ENCODE results near the gene ZBTB11. TPM values are rescaled to one million over a fixed set of nuclear protein-coding genes. Genes with fewer than 3 reads are reported as not detected.
A peak's percentile ranks its signal among the peaks of the same experiment; 100 is the strongest.

ZBTB11 gene
- total RNA-seq: 26.2 and 28.7 TPM in 2 replicates

GRCh38 chr3:101676765-101677435 is at the start of gene ZBTB11:
Gene ZBTB11 (minus strand): TSS chr3:101677132. CDS start chr3:101676914, 218 bp downstream.
- H3K36me3 Mint-ChIP-seq (ENCODE audit: low read depth): peaks cover 49% of the 10 kb centered on the region
- ChIA-PET CTCF (interaction anchor here (1.1 to 2.3 kb wide), 4 partner anchors 9 to 548 kb away, joined by 3 to 10 read pairs (median 5); partner anchors contain the start of genes CEP97, PCNP and RPL24), POLR2A (interaction anchor here (0.9 to 3.9 kb wide), 18 partner anchors 9 to 967 kb away, joined by 3 to 137 read pairs (median 5); partner anchors contain the start of genes CEP97, NFKBIZ, NXPE3 and PCNP)
- peak; percentile 99 for DNase-seq
- peaks cover 56% of the 10 kb centered on the region for H3K4me1 Mint-ChIP-seq
- ATAC-seq (ENCODE audit: low read depth): peak; percentile 68
- no peaks in the 10 kb centered on the region for H3K27me3 Mint-ChIP-seq
- intact Hi-C loops (cut with micrococcal nuclease): loop anchor here (1.0 to 10.0 kb wide), 12 partner anchors 9 to 1416 kb away; partner anchors contain the start of genes CEP97, LNP1, NIT2 and NXPE3
- no peaks in the 10 kb centered on the region for H3K9me3 Mint-ChIP-seq
- TF ChIP-seq CTCF (IDR thresholded peaks at IDR 0.05): no peak
- peak within 1 kb of the TSS; percentile 96 for H3K27ac Mint-ChIP-seq
- H3K4me3 Mint-ChIP-seq: peak within 1 kb of the TSS; percentile 93

GRCh38 chr3:101725890-101726275 is 49.0 kb upstream of the ZBTB11 start:
- peak overlapping the region; percentile 97 for H3K27ac Mint-ChIP-seq
- ATAC-seq (ENCODE audit: low read depth): no peak
- CTCF ChIA-PET: no interaction called here
- H3K4me3 Mint-ChIP-seq: peak overlapping the region; percentile 98
- intact Hi-C loops (cut with micrococcal nuclease): loop anchor here (10.0 kb wide), 1 partner anchor 1681 kb away; no protein-coding TSS in a partner anchor
- peaks cover 33% of the 10 kb centered on the region for H3K4me1 Mint-ChIP-seq
- DNase-seq: no peak
- H3K27me3 Mint-ChIP-seq: no peaks in the 10 kb centered on the region
- peaks cover 32% of the 10 kb centered on the region for H3K36me3 Mint-ChIP-seq (ENCODE audit: low read depth)
- H3K9me3 Mint-ChIP-seq: no peaks in the 10 kb centered on the region
- POLR2A ChIA-PET: interaction anchor here (1.3 to 2.6 kb wide), 3 partner anchors 40 to 53 kb away, joined by 3 to 24 read pairs (median 17); partner anchors contain the start of genes NXPE3 and RPL24
- no peak for TF ChIP-seq CTCF (IDR thresholded peaks at IDR 0.05)

- H3K4me1 Mint-ChIP-seq: peaks cover 36% of the 10 kb centered on the region
- H3K9me3 Mint-ChIP-seq: no peaks in the 10 kb centered on the region
- intact Hi-C loops (cut with micrococcal nuclease): loop anchor here (10.0 kb wide), 1 partner anchor 1681 kb away; no protein-coding TSS in a partner anchor
- ATAC-seq (ENCODE audit: low read depth) (peak; percentile 12), DNase-seq (peak; percentile 33)
- ChIA-PET POLR2A (interaction anchor here (0.5 to 2.6 kb wide), 8 partner anchors 8 to 500 kb away, joined by 3 to 30 read pairs (median 12); partner anchors contain the start of genes NXPE3, PCNP, RPL24 and ZBTB11), CTCF (interaction anchor here (0.9 to 1.4 kb wide), 4 partner anchors 49 to 504 kb away, joined by 3 to 4 read pairs (median 3); partner anchors contain the start of gene NXPE3)
- TF ChIP-seq CTCF (IDR thresholded peaks at IDR 0.05): no peak
- peaks cover 26% of the 10 kb centered on the region for H3K36me3 Mint-ChIP-seq (ENCODE audit: low read depth)
- H3K27me3 Mint-ChIP-seq: no peaks in the 10 kb centered on the region
- peak overlapping the region; percentile 97 for H3K27ac Mint-ChIP-seq
- peak overlapping the region; percentile 98 for H3K4me3 Mint-ChIP-seq
Observed at GRCh38 chr3:101725194-101725889, 48.4 kb upstream of the ZBTB11 start.

- intact Hi-C loops (cut with micrococcal nuclease): loop anchor here (1.0 to 10.0 kb wide), 12 partner anchors 29 to 1680 kb away; partner anchors contain the start of genes NXPE3, PCNP, RPL24 and SENP7
- no peak for TF ChIP-seq CTCF (IDR thresholded peaks at IDR 0.05)
- DNase-seq (peak; percentile 78), ATAC-seq (ENCODE audit: low read depth) (peak; percentile 92)
- no peaks in the 10 kb centered on the region for H3K9me3 Mint-ChIP-seq
- H3K4me1 Mint-ChIP-seq: peaks cover 40% of the 10 kb centered on the region
- H3K27ac Mint-ChIP-seq: peak within 1 kb of the TSS; percentile 97
- H3K4me3 Mint-ChIP-seq: peak within 1 kb of the TSS; percentile 98
- POLR2A ChIA-PET: interaction anchor here (0.5 to 2.6 kb wide), 11 partner anchors 9 to 500 kb away, joined by 3 to 30 read pairs (median 5); partner anchors contain the start of genes NFKBIZ, NXPE3, PCNP and RPL24
- no peaks in the 10 kb centered on the region for H3K27me3 Mint-ChIP-seq
- CTCF ChIA-PET: interaction anchor here (0.9 to 1.4 kb wide), 4 partner anchors 48 to 505 kb away, joined by 3 to 4 read pairs (median 3); partner anchors contain the start of gene NXPE3
- peaks cover 19% of the 10 kb centered on the region for H3K36me3 Mint-ChIP-seq (ENCODE audit: low read depth)
Observed at GRCh38 chr3:101724329-101725193, 47.6 kb upstream of the ZBTB11 start, which contains the start of gene CEP97. Gene CEP97 (plus strand): TSS chr3:101724614. CDS start chr3:101724677, 63 bp downstream.
